Mononuclear cell (primary cell): ENCODE data around the gene MCL1. TPM values are rescaled to one million over a fixed set of nuclear protein-coding genes. Genes with fewer than 3 reads are reported as not detected.
A peak's percentile ranks its signal among the peaks of the same experiment; 100 is the strongest.

ENCODE experiments used
- H3K27me3 ChIP-seq: 2 replicates; pipeline ENCODE4 v1.6.0; 2011; ENCODE audit warnings: low read length, control low read depth; ENCODE audit not compliant: insufficient read depth
- H3K4me1 ChIP-seq: 2 replicates; pipeline ENCODE4 v1.5.1; 2011; ENCODE audit warnings: mild to moderate bottlenecking, low read length, control low read depth; ENCODE audit not compliant: insufficient read depth
- H3K4me3 ChIP-seq: 2 replicates; pipeline ENCODE4 v1.5.1; 2011; ENCODE audit warnings: mild to moderate bottlenecking, low read length, moderate library complexity
- H3K9me3 ChIP-seq: 2 replicates; pipeline ENCODE4 v1.5.1; 2011; ENCODE audit warnings: low read depth, mild to moderate bottlenecking, control low read depth, low read length
- total RNA-seq: library from RNA; depleted of rRNA; stranded (reverse); fragments of >200 nt; gene quantifications from one replicate; pipeline ENCODE4 v1.2.3, GENCODE V29; 2012

The MCL1 gene
- total RNA-seq, 1 donor = 1,412 TPM

DNA sequence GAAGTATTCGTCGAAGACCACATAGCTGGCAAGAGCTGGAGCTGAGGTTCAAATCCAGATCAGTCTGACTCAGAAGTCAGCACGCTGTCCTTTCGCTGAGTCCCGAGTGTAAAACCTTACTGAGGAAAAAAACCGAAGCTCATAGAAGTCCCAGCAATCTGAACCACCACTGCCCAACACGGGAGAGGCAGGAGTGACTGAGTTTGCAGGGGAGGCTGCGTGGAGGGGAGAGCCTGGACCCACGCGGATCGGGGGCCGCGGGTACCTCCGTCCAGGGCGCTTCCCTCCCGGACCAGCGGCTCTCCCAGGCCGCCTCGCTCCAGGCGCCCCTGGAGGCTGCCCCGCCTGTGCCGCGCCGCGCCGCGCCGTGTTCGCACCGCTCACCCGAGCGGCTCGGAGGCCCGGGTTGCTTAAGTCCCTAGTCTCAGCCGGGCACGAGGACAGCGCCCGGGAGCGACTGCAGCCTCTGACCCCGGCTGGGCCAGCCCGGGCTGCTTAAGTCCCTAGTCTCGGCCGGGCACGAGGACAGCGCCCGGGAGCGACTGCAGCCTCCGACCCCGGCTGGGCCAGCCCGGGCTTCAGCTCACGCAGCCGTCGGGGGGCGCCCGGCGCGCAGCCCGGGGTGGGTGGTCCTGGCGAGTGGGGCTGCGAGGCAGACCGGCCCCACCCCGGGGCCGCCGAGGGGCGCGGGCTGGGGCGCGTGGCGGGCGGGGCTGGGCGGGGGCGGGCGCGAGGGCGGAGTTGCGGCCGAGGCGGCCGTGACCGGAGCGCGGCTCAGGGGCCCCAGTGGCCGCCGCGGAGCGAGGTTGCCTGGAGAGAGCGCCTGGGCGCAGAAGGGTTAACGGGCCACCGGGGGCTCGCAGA is 30.5 kb downstream of the MCL1 start, which contains the start of gene ADAMTSL4:
Gene ADAMTSL4 (plus strand): TSS at position 777 of the 864 bp plus-strand sequence. CDS start 2,881 bp downstream, outside the sequence.
- H3K4me3 ChIP-seq = peak within 1 kb of the TSS; percentile 37
- no peaks in the 10 kb centered on the region for H3K9me3 ChIP-seq
- peaks cover 51% of the 10 kb centered on the region for H3K4me1 ChIP-seq
- no peaks in the 10 kb centered on the region for H3K27me3 ChIP-seq

DNA sequence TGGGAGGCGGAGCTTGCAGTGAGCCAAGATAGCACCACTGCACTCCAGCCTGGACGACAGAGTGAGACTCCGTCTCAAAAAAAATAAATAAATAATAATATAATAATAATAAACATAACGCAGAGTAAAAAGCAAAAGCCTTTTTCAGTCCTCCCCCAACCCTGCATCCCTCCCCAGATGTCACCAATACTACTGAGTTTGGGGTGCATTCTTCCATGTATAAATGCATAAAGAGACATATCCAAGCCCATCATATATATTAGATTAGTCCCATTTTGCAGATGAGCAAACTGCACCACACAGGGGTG is 31.1 kb downstream of the MCL1 start:
- Histone ChIP-seq H3K4me3 (peak overlapping the region; percentile 37), H3K4me1 (peaks cover 45% of the 10 kb centered on the region), H3K27me3 (no peaks in the 10 kb centered on the region), H3K9me3 (no peaks in the 10 kb centered on the region)

DNA sequence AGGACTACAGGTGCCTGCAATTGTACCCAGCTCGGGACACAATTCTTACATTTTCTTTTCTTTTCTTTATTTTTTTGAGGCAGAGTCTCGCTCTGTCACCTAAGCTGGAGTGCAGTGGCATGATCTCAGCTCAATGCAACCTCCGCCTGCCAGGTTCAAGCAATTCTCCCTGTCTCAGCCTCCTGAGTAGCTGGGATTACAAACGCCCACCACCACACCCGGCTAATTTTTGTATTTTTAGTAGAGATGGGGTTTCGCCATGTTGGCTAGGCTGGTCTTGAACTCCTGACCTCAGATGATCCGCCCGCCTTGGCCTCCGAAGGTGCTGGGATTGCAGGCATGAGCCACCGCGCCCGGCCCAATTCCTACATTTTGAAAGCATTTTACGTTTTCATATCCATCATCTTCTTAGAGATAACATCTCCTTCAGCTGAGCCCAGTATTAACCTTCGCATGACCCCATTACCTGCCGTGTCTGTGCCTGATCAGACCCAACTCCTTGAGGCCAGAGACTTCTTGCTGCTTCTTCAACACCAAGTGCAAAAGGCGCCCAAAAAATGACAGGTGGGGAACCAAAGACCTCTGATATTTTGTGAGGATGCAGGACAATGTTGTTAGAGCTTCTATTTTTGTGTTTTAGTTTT is 33.0 kb downstream of the MCL1 start:
- H3K9me3 ChIP-seq = no peaks in the 10 kb centered on the region
- no peak overlapping the region for H3K4me3 ChIP-seq
- peaks cover 26% of the 10 kb centered on the region for H3K4me1 ChIP-seq
- H3K27me3 ChIP-seq = no peaks in the 10 kb centered on the region

DNA sequence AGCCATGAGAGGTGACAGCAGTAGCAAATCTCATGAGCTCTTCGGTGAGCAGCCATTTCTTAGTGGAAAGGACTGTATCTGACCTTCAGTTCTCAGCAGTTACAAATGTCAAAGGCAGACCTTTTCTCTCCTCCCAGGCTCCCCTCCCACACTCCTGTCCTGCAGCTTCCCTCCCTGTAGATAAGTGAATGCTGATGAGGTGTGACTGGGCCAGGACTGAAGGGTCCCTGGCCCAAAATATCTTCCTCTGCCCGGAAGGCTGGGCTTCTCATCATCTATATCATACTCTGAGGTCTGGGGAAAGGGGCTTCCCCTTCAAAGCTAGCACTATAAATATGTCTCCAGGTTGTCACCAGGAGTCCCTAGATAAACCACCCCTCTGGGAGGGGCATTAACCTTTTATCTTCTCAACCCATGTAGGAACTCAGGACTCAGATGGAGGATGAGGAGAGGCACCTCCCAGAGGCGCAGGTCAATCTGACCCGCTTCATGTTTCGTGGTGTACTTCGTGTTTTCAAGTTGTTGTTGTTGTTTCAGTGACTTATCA is 33.9 kb downstream of the MCL1 start:
- Histone ChIP-seq H3K9me3 (no peaks in the 10 kb centered on the region), H3K4me1 (peaks cover 18% of the 10 kb centered on the region), H3K4me3 (no peak overlapping the region), H3K27me3 (no peaks in the 10 kb centered on the region)

DNA sequence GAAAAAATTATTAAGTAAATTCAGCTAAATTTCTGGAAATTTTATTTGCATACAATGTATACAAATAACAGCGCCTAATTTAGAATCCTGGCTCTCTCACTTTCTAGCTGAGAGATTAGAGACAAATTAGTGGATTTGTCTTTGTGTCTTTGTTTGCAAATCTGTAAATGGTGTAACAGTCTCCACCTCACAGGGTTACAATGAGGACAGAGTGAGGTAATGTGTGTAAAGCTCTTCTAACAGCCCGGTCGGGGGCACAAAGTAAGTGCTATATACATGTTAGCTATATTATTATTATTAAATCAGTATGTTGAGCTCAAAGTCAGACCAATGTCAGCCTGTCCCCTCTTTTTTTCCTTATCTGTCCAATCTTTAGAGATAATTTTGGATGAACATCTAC is 35.2 kb downstream of the MCL1 start:
- Histone ChIP-seq H3K27me3 (no peaks in the 10 kb centered on the region), H3K4me3 (no peak overlapping the region), H3K4me1 (peaks cover 6% of the 10 kb centered on the region), H3K9me3 (no peaks in the 10 kb centered on the region)

DNA sequence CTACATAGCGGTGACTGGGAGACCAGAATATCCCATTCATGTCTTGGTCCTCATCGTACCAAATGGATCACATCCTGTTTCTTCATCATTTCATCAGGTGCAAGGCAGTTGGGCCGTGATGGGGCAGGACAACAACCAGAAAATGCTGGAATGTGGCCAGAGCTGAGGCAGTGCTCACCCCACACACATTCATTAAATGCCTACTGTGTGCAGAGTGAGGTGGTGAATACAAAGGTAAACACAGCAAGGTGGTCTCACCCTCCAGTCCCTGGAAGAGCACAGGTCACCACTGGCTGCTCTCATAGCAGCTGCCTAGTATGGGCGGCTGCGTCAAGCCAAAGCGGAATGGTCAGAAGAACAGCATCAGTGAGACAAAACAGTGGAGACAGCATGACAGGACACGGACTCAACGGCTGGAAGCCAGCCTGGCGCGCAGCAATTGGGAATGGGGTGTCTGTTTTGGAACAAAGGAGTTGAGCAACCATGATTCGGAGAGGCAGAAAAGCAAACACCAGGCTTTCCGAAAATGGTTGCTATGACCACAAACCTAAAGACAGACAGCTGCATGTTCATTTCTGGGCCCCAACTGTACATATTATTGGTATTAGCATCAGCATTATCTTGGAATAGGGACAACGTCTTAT is 35.8 kb downstream of the MCL1 start:
- H3K4me1 ChIP-seq = peaks cover 4% of the 10 kb centered on the region

DNA sequence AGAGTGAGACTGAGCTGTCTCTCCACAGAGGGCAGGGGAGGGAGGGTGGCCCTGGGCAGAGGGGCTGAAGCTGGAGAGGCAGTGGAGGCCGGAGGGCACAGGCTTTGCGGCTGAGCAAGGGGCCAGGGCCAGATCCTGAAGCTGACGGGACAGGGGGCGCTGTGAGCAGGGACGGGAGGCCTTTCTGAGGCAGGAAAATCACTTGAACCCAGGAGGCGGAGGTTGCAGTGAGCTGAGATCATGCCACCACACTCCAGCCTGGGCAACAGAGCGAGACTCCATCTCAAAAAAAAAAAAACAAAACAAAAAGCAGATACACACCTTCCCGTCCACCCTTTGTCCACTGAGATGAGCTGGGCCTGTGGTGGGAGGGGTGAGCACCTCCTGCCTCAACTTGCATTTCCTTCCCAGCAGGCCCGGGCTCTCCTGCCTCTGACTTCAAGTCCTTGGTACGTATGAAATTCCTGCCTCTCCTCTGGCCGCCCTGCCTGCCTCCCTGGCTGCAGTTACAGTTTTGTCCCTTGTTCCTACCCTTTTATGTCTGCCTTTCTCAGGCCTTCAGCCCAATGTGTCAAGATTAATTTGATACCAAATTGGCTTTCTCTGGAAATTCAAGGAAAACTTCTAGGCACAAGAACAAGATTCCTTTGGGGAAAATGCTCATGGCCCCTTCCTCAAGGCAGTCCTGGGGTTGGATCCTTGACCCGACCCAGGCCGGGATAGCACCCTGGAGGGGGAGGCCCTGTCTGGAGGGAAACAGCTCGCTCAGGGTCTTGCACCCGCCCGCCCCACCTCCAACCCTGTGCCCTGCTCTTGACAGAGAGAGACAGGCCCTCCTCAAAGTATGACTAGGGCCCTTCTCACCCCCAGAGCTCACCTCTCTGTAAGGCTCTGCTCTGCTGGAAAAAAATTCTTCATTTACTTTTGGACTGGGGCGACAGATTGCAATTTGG is 41.4 kb downstream of the MCL1 start:
- H3K4me1 ChIP-seq = no peaks in the 10 kb centered on the region
- H3K27me3 ChIP-seq = no peaks in the 10 kb centered on the region
- no peak overlapping the region for H3K4me3 ChIP-seq
- no peaks in the 10 kb centered on the region for H3K9me3 ChIP-seq

More for the DNA sequence above, 35.8 kb downstream of the MCL1 start:
- Histone ChIP-seq H3K27me3 (no peaks in the 10 kb centered on the region), H3K9me3 (no peaks in the 10 kb centered on the region), H3K4me3 (no peak overlapping the region)

DNA sequence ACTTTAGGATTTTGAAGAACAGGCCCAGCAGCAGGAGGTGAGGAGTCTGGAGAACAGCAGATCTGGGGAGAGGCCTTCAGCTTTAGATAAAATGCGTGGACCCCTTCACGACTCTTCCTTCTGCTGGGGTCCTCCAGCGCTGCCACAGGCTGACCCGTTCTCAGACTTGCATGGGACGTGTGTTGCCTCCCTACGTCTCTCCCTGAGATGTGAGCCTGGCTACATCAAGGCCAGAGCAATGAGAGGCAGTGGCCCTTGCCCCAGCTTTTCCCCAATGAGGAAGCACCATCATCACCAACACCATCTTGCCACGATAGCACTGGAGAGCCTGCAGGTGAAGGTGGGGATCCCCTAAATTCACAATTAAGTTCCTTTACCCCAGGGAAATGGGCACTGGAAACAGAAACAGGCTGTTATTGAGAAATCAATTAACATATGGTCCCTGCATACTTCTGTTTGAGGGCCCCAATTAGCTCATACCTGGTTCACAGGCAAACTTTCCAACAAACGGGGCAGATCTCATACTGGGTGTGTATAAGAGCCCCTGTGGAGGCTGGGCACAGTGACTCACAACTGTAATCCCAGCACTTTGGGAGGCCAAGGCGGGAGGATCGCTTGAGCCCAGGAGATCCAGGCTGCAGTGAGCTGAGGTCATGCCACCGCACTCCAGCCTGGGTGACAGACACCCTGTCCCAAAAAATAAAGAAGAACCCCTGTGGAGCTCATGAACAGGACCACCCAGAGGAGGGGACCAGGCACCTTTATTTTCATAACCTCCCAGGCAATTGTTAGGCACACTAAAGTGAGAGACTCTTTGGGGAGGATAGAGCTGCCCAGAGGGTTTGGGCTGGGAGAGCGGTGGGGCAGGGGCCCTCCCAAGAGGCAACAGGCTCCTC is 42.3 kb downstream of the MCL1 start:
- Histone ChIP-seq H3K9me3 (no peaks in the 10 kb centered on the region), H3K27me3 (no peaks in the 10 kb centered on the region), H3K4me3 (no peak overlapping the region), H3K4me1 (no peaks in the 10 kb centered on the region)

DNA sequence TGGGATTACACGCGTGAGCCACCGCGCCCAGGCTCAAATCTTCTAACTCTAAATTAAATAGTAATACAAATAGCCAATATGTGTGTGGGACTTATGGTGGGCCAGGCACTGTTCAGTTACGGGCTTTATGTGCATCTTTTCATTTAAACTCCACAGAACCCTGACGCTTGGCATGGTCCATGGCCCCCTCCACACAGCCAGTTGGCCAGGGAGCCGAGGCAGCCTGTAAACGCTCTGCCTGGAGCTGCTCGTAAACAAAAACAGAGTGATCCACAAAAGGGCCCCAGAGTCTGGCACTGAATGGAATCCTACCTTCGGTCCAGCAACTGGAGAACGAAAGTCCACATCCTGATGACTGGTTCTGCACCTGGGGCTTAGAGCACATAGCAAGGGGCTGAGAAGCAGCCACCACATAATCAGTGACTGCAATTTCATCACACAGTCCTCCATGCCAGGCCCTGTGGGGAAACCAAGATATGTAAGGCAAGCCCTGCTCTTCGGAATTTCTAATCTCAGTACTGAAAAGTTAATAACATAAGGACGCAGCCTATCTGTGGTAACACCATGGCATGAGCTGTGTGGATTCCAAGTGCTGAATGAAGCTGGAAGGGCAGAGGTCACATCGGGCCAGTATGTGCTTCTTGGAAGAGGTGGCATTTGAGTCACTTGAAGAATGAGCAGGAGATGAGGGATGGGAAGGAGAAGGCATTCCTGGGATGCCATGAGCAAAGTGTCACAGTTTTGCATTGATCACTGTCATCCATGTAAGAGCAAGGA is 43.7 kb downstream of the MCL1 start:
- Histone ChIP-seq H3K9me3 (no peaks in the 10 kb centered on the region), H3K4me1 (no peaks in the 10 kb centered on the region), H3K4me3 (no peak overlapping the region), H3K27me3 (no peaks in the 10 kb centered on the region)

DNA sequence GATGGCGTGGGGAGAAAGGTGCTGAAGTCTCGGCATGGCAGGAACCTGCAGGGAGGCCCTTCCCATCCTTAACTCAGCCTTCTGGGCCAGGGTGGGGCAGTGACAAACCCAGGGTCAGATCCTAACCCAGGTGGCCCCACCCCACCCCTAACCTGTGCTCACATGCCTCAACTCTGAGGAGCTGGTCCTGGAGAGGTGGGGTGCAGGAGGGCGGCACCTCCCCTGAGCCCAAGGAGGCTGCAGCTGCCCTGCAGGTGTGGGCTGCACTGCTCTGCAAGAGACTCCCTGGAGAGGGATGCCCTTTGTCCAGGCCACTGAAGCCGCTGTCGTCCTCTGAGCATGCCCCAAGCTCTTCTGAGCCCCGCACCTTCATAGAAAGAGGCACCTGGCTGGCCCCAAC is 45.4 kb downstream of the MCL1 start:
- H3K9me3 ChIP-seq = no peaks in the 10 kb centered on the region
- H3K4me3 ChIP-seq = no peak overlapping the region
- no peaks in the 10 kb centered on the region for H3K27me3 ChIP-seq
- H3K4me1 ChIP-seq = no peaks in the 10 kb centered on the region

DNA sequence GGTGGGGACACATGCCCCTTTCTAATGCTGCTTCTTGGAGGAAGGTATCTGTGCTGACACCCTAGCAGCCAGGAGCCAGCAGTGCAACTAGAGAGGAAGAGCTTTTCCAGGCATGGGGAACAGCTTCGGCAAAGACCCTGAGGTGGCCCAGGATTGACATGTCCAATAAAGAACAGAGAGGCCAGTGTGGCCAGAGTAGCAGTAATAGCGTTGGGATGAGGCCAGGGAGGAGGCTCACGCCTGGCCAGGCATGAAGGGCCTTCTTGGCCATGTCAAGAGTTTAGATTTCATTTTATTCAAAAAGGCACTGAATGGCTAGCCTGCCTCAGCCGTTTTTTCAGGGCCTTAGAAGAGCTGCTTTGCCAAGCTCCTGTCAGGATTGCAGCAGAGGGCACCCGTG is 46.5 kb downstream of the MCL1 start:
- H3K27me3 ChIP-seq = no peaks in the 10 kb centered on the region
- H3K9me3 ChIP-seq = no peaks in the 10 kb centered on the region
- no peak overlapping the region for H3K4me3 ChIP-seq
- H3K4me1 ChIP-seq = no peaks in the 10 kb centered on the region

DNA sequence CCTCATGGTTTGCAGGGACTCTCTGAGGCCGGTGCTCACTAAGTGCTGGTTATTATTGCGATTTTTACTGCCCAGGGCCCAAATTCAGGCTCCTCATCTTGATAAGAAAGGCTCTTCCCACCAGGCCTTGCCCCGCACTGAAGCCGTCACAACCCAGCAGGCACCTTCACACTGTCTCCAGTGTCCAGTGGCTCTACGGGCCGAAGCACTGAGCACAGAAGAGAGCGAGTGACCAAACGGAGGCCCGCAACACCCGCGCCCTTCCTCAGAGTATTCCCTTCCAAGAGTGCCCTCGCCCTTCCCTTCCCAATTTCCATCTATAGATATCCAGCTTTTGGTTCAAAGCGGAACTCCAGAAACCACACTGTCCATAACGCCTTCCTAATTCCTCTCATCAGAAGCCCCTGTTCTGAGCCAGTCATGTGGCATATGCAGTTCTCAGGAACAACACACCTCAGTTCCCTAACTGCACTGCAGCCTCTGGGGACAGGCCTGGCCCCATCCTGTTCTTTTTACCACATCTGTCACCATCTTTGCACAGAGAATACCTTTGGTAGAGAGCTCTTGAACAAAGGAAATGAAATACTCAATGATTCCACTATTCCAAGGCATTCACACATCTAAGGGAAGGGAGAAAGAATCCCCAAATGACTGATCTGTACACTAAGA is 48.8 kb downstream of the MCL1 start:
- H3K27me3 ChIP-seq = no peaks in the 10 kb centered on the region
- no peaks in the 10 kb centered on the region for H3K4me1 ChIP-seq
- H3K9me3 ChIP-seq = no peaks in the 10 kb centered on the region
- no peak overlapping the region for H3K4me3 ChIP-seq

DNA sequence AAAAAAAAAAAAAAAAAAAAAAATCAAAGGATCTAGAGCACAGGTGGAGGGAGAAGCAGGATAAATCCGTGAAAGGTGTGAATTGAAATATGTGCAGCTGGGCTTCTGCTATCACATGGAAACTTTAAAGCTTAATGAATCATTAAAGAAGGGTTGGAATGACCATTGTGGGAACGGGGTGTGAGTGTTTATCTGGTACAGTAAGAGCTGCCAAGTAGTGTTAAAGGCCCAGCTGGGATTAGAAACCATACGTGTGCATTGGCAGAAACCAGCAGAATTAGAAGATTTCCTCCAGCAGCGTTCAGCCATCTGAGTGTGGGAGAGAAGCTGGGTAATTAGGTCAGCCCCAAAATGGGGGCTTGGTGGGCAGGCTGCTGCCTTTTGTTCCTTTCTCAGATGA is 50.4 kb downstream of the MCL1 start:
- Histone ChIP-seq H3K4me3 (no peak overlapping the region), H3K9me3 (no peaks in the 10 kb centered on the region), H3K4me1 (no peaks in the 10 kb centered on the region), H3K27me3 (no peaks in the 10 kb centered on the region)
